GM23338 (cell line): ENCODE data around the gene RCAN3. TPM values are rescaled to one million over a fixed set of nuclear protein-coding genes. Genes with fewer than 3 reads are reported as not detected.

Experiments used
- ATAC-seq: fragments of 200-7000 bp; cut with Tn5 transposase; 3 replicates; pipeline ENCODE4 v1.9.1; 2020
- DNase-seq: peaks from one replicate; pipeline ENCODE4 v3.0.0-alpha.2; 2015; ENCODE audit warnings: low spot score
- H2AFZ ChIP-seq: fragments of 200-600 bp; sonication (generic); 2 replicates; pipeline ENCODE4 v1.8.0; 2016; ENCODE audit warnings: antibody characterized with exemption, mild to moderate bottlenecking, moderate library complexity
- H3F3A ChIP-seq: fragments of 200-600 bp; sonication (generic); replicated peaks from 2 replicates; pipeline ENCODE4 v1.8.0; 2017; ENCODE audit warnings: antibody characterized with exemption, mixed run types, low read depth
- H3K27ac ChIP-seq: fragments of 200-600 bp; sonication (generic); 2 replicates; pipeline ENCODE4 v1.6.1; 2016; ENCODE audit warnings: low read depth
- H3K27me3 ChIP-seq: fragments of 200-600 bp; sonication (generic); 2 replicates; pipeline ENCODE4 v1.8.0; 2016; ENCODE audit warnings: mild to moderate bottlenecking, mixed run types, moderate library complexity; ENCODE audit not compliant: insufficient read depth
- H3K36me3 ChIP-seq: fragments of 200-600 bp; sonication (generic); 2 replicates; pipeline ENCODE4 v1.8.0; 2016; ENCODE audit warnings: mild to moderate bottlenecking; ENCODE audit not compliant: insufficient read depth
- H3K4me1 ChIP-seq: fragments of 200-600 bp; sonication (generic); 2 replicates; pipeline ENCODE4 v1.8.0; 2016; ENCODE audit warnings: mild to moderate bottlenecking, moderate library complexity; ENCODE audit not compliant: insufficient read depth
- H3K4me2 ChIP-seq: fragments of 200-600 bp; sonication (generic); 2 replicates; pipeline ENCODE4 v1.7.1; 2017; ENCODE audit warnings: mixed run types
- H3K4me3 ChIP-seq: fragments of 200-600 bp; sonication (generic); 2 replicates; pipeline ENCODE4 v1.6.1; 2016; ENCODE audit warnings: mixed run types
- H3K79me2 ChIP-seq: fragments of 200-600 bp; sonication (generic); replicated peaks from 2 replicates; pipeline ENCODE4 v1.8.0; 2017; ENCODE audit warnings: mild to moderate bottlenecking; ENCODE audit not compliant: insufficient read depth
- H3K9me2 ChIP-seq: fragments of 200-600 bp; sonication (generic); 2 replicates; pipeline ENCODE4 v1.8.0; 2017; ENCODE audit not compliant: insufficient read depth
- H4K20me1 ChIP-seq: fragments of 200-600 bp; sonication (generic); replicated peaks from 2 replicates; pipeline ENCODE4 v1.8.0; 2017; ENCODE audit warnings: mild to moderate bottlenecking; ENCODE audit not compliant: insufficient read depth
- H3K27ac Mint-ChIP-seq: 2 replicates; pipeline ENCODE4 v1.8.0; 2020; ENCODE audit warnings: inconsistent platforms, mild to moderate bottlenecking, moderate library complexity, mixed read lengths
- H3K27me3 Mint-ChIP-seq: 3 replicates; pipeline ENCODE4 v1.8.0; 2022; ENCODE audit warnings: low read depth, mild to moderate bottlenecking, moderate library complexity, mixed read lengths, inconsistent platforms; ENCODE audit not compliant: insufficient read depth, poor library complexity
- H3K36me3 Mint-ChIP-seq: 3 replicates; pipeline ENCODE4 v1.8.0; 2021; ENCODE audit warnings: low read depth, mild to moderate bottlenecking, inconsistent platforms, moderate library complexity, mixed read lengths
- H3K4me1 Mint-ChIP-seq: 3 replicates; pipeline ENCODE4 v1.8.0; 2020; ENCODE audit warnings: mild to moderate bottlenecking, inconsistent platforms, mixed read lengths
- H3K4me3 Mint-ChIP-seq: 3 replicates; pipeline ENCODE4 v1.8.0; 2021; ENCODE audit warnings: moderate library complexity, mild to moderate bottlenecking, inconsistent platforms, mixed read lengths
- H3K9me3 Mint-ChIP-seq: 3 replicates; pipeline ENCODE4 v1.8.0; 2020; ENCODE audit warnings: moderate library complexity, mild to moderate bottlenecking, inconsistent platforms, mixed read lengths
- CREB1 ChIP-seq: fragments of 250-450 bp; sonication (Bioruptor Pico); IDR thresholded peaks from 2 replicates; pipeline ENCODE4 v1.5.0; 2020; ENCODE audit warnings: low read depth, mild to moderate bottlenecking, moderate library complexity
- EZH2 ChIP-seq: fragments of 200-600 bp; sonication (generic); IDR thresholded peaks from one replicate; pipeline ENCODE4 v1.8.0; 2017; ENCODE audit warnings: antibody characterized with exemption, mild to moderate bottlenecking, low read depth; ENCODE audit not compliant: unreplicated experiment
- EZH2phosphoT487 ChIP-seq: fragments of 200-600 bp; sonication (generic); IDR thresholded peaks from one replicate; pipeline ENCODE4 v1.8.1; 2018; ENCODE audit warnings: antibody characterized with exemption; ENCODE audit not compliant: unreplicated experiment
- JUNB ChIP-seq: IDR thresholded peaks from one replicate; pipeline ENCODE4 v1.6.1; 2016; ENCODE audit warnings: antibody characterized with exemption; ENCODE audit not compliant: unreplicated experiment
- NANOG ChIP-seq: IDR thresholded peaks from 2 replicates; pipeline ENCODE4 v1.6.1; 2016; ENCODE audit warnings: antibody characterized with exemption, borderline replicate concordance
- POLR2AphosphoS5 ChIP-seq: IDR thresholded peaks from 2 replicates; pipeline ENCODE4 v1.6.1; 2016; ENCODE audit warnings: antibody characterized with exemption, low read depth
- STAT1 ChIP-seq: IDR thresholded peaks from one replicate; pipeline ENCODE4 v1.6.1; 2016; ENCODE audit warnings: antibody characterized with exemption; ENCODE audit not compliant: unreplicated experiment
- ZNF114 ChIP-seq: fragments of 250-450 bp; sonication (Bioruptor Pico); IDR thresholded peaks from 2 replicates; pipeline ENCODE4 v1.5.0; 2020; ENCODE audit warnings: mild to moderate bottlenecking, moderate library complexity
- ZNF331 ChIP-seq: fragments of 250-450 bp; sonication (Bioruptor Pico); IDR thresholded peaks from 2 replicates; pipeline ENCODE4 v1.5.0; 2020; ENCODE audit warnings: low read depth, mild to moderate bottlenecking, moderate library complexity
- polyA plus RNA-seq: library from polyadenylated mRNA; unstranded; fragments of >200 nt; fragmentation: Nextera tagmentation; extraction: Ambion mirVana; gene quantifications from 2 replicates; pipeline ENCODE4 v1.2.1, GENCODE V29; 2016
- total RNA-seq: library from RNA; depleted of rRNA; stranded (reverse); fragments of >200 nt; shearing (Covaris generic); gene quantifications from 2 replicates; pipeline ENCODE4 v1.2.3, GENCODE V29; 2014
- TF ChIP-seq, protein P1 (sequence below): fragments of 250-450 bp; sonication (Bioruptor Pico); IDR thresholded peaks from 2 replicates; pipeline ENCODE4 v1.5.0; 2020; ENCODE audit warnings: mild to moderate bottlenecking, moderate library complexity
- TF ChIP-seq, protein P2 (sequence below): IDR thresholded peaks from 2 replicates; pipeline ENCODE4 v1.6.1; 2016; ENCODE audit warnings: antibody characterized with exemption
- TF ChIP-seq, protein P3 (sequence below), 2 experiments: fragments of 200-600 bp in 1 of 2; sonication (generic) in 1 of 2; conservative IDR thresholded peaks; 2 replicates each; pipeline versions ENCODE4 v1.5.1 to v1.6.1; 2016 to 2017; ENCODE audit warnings: antibody characterized with exemption in 2 of 2, low read depth in 2 of 2, mild to moderate bottlenecking in 2 of 2, moderate library complexity in 1 of 2
- TF ChIP-seq, protein P4 (sequence below): IDR thresholded peaks from one replicate; pipeline ENCODE4 v1.6.1; 2018; ENCODE audit warnings: antibody characterized with exemption; ENCODE audit not compliant: unreplicated experiment

Gene RCAN3
- total and polyA plus RNA-seq, 2 experiments from 2014 or later: 8.9 to 11.2 TPM

DNA sequence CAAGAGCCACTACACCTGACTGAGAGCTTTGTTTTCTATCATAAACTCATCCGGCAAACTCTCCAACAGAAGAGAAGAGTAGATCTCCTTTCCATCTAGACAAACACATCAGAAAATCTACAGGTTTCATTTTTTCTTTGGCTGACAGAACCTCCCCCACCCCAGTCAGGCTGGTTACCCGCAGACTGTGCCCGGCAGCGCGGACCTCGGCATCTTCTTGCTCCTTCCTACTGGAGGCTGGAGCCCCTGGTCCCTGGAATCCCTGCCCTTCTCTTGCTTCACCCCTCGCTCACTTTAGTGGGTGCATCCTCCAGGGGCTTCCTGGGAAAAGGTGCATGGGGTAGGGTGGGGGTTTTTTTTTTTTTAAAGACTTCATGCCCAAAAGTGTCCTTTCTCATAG, 76.2 kb downstream of the RCAN3 start:
- no peaks in the 10 kb centered on the region for H3K36me3 Mint-ChIP-seq
- no peaks in the 10 kb centered on the region; the same call in 2 of the 3 replicates for H3K9me3 Mint-ChIP-seq
- TF ChIP-seq EZH2: no peak
- TF ChIP-seq JUNB: no peak
- TF ChIP-seq EZH2phosphoT487: no peak
- TF ChIP-seq, protein P1, sequence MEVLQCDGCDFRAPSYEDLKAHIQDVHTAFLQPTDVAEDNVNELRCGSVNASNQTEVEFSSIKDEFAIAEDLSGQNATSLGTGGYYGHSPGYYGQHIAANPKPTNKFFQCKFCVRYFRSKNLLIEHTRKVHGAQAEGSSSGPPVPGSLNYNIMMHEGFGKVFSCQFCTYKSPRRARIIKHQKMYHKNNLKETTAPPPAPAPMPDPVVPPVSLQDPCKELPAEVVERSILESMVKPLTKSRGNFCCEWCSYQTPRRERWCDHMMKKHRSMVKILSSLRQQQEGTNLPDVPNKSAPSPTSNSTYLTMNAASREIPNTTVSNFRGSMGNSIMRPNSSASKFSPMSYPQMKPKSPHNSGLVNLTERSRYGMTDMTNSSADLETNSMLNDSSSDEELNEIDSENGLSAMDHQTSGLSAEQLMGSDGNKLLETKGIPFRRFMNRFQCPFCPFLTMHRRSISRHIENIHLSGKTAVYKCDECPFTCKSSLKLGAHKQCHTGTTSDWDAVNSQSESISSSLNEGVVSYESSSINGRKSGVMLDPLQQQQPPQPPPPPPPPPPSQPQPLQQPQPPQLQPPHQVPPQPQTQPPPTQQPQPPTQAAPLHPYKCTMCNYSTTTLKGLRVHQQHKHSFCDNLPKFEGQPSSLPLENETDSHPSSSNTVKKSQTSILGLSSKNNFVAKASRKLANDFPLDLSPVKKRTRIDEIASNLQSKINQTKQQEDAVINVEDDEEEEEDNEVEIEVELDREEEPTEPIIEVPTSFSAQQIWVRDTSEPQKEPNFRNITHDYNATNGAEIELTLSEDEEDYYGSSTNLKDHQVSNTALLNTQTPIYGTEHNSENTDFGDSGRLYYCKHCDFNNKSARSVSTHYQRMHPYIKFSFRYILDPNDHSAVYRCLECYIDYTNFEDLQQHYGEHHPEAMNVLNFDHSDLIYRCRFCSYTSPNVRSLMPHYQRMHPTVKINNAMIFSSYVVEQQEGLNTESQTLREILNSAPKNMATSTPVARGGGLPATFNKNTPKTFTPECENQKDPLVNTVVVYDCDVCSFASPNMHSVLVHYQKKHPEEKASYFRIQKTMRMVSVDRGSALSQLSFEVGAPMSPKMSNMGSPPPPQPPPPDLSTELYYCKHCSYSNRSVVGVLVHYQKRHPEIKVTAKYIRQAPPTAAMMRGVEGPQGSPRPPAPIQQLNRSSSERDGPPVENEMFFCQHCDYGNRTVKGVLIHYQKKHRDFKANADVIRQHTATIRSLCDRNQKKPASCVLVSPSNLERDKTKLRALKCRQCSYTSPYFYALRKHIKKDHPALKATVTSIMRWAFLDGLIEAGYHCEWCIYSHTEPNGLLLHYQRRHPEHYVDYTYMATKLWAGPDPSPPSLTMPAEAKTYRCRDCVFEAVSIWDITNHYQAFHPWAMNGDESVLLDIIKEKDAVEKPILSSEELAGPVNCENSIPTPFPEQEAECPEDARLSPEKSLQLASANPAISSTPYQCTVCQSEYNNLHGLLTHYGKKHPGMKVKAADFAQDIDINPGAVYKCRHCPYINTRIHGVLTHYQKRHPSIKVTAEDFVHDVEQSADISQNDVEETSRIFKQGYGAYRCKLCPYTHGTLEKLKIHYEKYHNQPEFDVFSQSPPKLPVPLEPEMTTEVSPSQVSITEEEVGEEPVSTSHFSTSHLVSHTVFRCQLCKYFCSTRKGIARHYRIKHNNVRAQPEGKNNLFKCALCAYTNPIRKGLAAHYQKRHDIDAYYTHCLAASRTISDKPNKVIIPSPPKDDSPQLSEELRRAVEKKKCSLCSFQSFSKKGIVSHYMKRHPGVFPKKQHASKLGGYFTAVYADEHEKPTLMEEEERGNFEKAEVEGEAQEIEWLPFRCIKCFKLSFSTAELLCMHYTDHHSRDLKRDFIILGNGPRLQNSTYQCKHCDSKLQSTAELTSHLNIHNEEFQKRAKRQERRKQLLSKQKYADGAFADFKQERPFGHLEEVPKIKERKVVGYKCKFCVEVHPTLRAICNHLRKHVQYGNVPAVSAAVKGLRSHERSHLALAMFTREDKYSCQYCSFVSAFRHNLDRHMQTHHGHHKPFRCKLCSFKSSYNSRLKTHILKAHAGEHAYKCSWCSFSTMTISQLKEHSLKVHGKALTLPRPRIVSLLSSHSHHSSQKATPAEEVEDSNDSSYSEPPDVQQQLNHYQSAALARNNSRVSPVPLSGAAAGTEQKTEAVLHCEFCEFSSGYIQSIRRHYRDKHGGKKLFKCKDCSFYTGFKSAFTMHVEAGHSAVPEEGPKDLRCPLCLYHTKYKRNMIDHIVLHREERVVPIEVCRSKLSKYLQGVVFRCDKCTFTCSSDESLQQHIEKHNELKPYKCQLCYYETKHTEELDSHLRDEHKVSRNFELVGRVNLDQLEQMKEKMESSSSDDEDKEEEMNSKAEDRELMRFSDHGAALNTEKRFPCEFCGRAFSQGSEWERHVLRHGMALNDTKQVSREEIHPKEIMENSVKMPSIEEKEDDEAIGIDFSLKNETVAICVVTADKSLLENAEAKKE (CRISPR knock-in tag): no peak
- TF ChIP-seq, protein P2, sequence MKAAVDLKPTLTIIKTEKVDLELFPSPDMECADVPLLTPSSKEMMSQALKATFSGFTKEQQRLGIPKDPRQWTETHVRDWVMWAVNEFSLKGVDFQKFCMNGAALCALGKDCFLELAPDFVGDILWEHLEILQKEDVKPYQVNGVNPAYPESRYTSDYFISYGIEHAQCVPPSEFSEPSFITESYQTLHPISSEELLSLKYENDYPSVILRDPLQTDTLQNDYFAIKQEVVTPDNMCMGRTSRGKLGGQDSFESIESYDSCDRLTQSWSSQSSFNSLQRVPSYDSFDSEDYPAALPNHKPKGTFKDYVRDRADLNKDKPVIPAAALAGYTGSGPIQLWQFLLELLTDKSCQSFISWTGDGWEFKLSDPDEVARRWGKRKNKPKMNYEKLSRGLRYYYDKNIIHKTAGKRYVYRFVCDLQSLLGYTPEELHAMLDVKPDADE: no peak
- no peak for TF ChIP-seq POLR2AphosphoS5
- TF ChIP-seq, protein P3, sequence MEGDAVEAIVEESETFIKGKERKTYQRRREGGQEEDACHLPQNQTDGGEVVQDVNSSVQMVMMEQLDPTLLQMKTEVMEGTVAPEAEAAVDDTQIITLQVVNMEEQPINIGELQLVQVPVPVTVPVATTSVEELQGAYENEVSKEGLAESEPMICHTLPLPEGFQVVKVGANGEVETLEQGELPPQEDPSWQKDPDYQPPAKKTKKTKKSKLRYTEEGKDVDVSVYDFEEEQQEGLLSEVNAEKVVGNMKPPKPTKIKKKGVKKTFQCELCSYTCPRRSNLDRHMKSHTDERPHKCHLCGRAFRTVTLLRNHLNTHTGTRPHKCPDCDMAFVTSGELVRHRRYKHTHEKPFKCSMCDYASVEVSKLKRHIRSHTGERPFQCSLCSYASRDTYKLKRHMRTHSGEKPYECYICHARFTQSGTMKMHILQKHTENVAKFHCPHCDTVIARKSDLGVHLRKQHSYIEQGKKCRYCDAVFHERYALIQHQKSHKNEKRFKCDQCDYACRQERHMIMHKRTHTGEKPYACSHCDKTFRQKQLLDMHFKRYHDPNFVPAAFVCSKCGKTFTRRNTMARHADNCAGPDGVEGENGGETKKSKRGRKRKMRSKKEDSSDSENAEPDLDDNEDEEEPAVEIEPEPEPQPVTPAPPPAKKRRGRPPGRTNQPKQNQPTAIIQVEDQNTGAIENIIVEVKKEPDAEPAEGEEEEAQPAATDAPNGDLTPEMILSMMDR (conservative IDR thresholded peaks at IDR 0.05; ENCODE audit: low read depth in 2 of 2): no peak
- no peak for TF ChIP-seq ZNF114
- TF ChIP-seq NANOG: no peak
- no peak for TF ChIP-seq STAT1
- TF ChIP-seq ZNF331 (CRISPR knock-in tag): no peak
- TF ChIP-seq, protein P4, sequence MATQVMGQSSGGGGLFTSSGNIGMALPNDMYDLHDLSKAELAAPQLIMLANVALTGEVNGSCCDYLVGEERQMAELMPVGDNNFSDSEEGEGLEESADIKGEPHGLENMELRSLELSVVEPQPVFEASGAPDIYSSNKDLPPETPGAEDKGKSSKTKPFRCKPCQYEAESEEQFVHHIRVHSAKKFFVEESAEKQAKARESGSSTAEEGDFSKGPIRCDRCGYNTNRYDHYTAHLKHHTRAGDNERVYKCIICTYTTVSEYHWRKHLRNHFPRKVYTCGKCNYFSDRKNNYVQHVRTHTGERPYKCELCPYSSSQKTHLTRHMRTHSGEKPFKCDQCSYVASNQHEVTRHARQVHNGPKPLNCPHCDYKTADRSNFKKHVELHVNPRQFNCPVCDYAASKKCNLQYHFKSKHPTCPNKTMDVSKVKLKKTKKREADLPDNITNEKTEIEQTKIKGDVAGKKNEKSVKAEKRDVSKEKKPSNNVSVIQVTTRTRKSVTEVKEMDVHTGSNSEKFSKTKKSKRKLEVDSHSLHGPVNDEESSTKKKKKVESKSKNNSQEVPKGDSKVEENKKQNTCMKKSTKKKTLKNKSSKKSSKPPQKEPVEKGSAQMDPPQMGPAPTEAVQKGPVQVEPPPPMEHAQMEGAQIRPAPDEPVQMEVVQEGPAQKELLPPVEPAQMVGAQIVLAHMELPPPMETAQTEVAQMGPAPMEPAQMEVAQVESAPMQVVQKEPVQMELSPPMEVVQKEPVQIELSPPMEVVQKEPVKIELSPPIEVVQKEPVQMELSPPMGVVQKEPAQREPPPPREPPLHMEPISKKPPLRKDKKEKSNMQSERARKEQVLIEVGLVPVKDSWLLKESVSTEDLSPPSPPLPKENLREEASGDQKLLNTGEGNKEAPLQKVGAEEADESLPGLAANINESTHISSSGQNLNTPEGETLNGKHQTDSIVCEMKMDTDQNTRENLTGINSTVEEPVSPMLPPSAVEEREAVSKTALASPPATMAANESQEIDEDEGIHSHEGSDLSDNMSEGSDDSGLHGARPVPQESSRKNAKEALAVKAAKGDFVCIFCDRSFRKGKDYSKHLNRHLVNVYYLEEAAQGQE: no peak
- TF ChIP-seq CREB1: no peak
- Histone ChIP-seq H2AFZ (no peak overlapping the region), H3K36me3 (no peaks in the 10 kb centered on the region), H3F3A (no peaks in the 10 kb centered on the region), H3K4me2 (no peak overlapping the region), H3K27ac (no peak overlapping the region), H3K27me3 (no peaks in the 10 kb centered on the region), H4K20me1 (no peaks in the 10 kb centered on the region), H3K4me3 (no peak overlapping the region), H3K9me2 (no peaks in the 10 kb centered on the region), H3K79me2 (no peaks in the 10 kb centered on the region), H3K4me1 (no peaks in the 10 kb centered on the region)
- no peak overlapping the region for H3K27ac Mint-ChIP-seq
- H3K4me3 Mint-ChIP-seq: no peak overlapping the region
- DNase-seq: no peak
- no peaks in the 10 kb centered on the region for H3K4me1 Mint-ChIP-seq
- H3K27me3 Mint-ChIP-seq: no peaks in the 10 kb centered on the region
- no peak for ATAC-seq
